ENCODE measurements around the gene KLHL36.

The KLHL36 gene

GRCh38 chr16:84659656-84660300 lies 11.5 kb downstream of the KLHL36 start:
- no peak overlapping the region for H3K4me3 ChIP-seq (ENCODE audit: low read depth, low read length)
- CTCF ChIA-PET: interaction anchor here (9.3 to 23.7 kb wide), 2 partner anchors 12 to 66 kb away, joined by 109 to 665 read pairs; no protein-coding TSS in a partner anchor
- no peak for TF ChIP-seq CTCF (IDR thresholded peaks at IDR 0.05; ENCODE audit: insufficient read depth, low read length, missing control alignments)
- POLR2A ChIA-PET: no interaction called here
- DNase-seq (ENCODE audit: low read depth, low spot score): no peak

GRCh38 chr16:84660973-84661372 lies 12.7 kb downstream of the KLHL36 start:
- no peak for DNase-seq (ENCODE audit: low read depth, low spot score)
- no peak for TF ChIP-seq CTCF (IDR thresholded peaks at IDR 0.05; ENCODE audit: insufficient read depth, low read length, missing control alignments)
- ChIA-PET POLR2A (no interaction called here), CTCF (interaction anchor here (9.3 to 23.7 kb wide), 2 partner anchors 11 to 65 kb away, joined by 109 to 665 read pairs; no protein-coding TSS in a partner anchor)
- H3K4me3 ChIP-seq (ENCODE audit: low read depth, low read length): no peak overlapping the region

- no peak for DNase-seq (ENCODE audit: low read depth, low spot score)
- no peak for TF ChIP-seq CTCF (IDR thresholded peaks at IDR 0.05; ENCODE audit: insufficient read depth, low read length, missing control alignments)
- no peak overlapping the region for H3K4me3 ChIP-seq (ENCODE audit: low read depth, low read length)
- ChIA-PET CTCF (interaction anchor here (5.2 to 23.7 kb wide), 3 partner anchors 10 to 64 kb away, joined by 29 to 665 read pairs (median 109); no protein-coding TSS in a partner anchor), POLR2A (no interaction called here)
Measured at GRCh38 chr16:84661418-84662060, 13.2 kb downstream of the KLHL36 start.

GRCh38 chr16:84662471-84662870 lies 14.2 kb downstream of the KLHL36 start:
- ChIA-PET POLR2A (no interaction called here), CTCF (interaction anchor here (1.0 to 23.7 kb wide), 7 partner anchors 10 to 308 kb away, joined by 3 to 665 read pairs (median 8); partner anchors contain the start of gene KLHL36)
- no peak for TF ChIP-seq CTCF (IDR thresholded peaks at IDR 0.05; ENCODE audit: insufficient read depth, low read length, missing control alignments)

GRCh38 chr16:84663433-84664101 lies 15.3 kb downstream of the KLHL36 start:
- no peak overlapping the region for H3K4me3 ChIP-seq (ENCODE audit: low read depth, low read length)
- DNase-seq (ENCODE audit: low read depth, low spot score): no peak
- POLR2A ChIA-PET: no interaction called here
- CTCF ChIA-PET: interaction anchor here (0.6 to 23.7 kb wide), 9 partner anchors 8 to 307 kb away, joined by 3 to 665 read pairs (median 4); partner anchors contain the start of gene KLHL36
- no peak for TF ChIP-seq CTCF (IDR thresholded peaks at IDR 0.05; ENCODE audit: insufficient read depth, low read length, missing control alignments)

More at GRCh38 chr16:84662471-84662870, 14.2 kb downstream of the KLHL36 start:
- DNase-seq (ENCODE audit: low read depth, low spot score): no peak
- H3K4me3 ChIP-seq (ENCODE audit: low read depth, low read length): no peak overlapping the region

GRCh38 chr16:84665359-84665758 lies 17.0 kb downstream of the KLHL36 start:
- POLR2A ChIA-PET: no interaction called here

More at GRCh38 chr16:84665359-84665758, 17.0 kb downstream of the KLHL36 start:
- no peak for DNase-seq (ENCODE audit: low read depth, low spot score)
- TF ChIP-seq CTCF (IDR thresholded peaks at IDR 0.05; ENCODE audit: insufficient read depth, low read length, missing control alignments): no peak
- H3K4me3 ChIP-seq (ENCODE audit: low read depth, low read length): no peak overlapping the region
- CTCF ChIA-PET: interaction anchor here (0.9 to 23.7 kb wide), 6 partner anchors 7 to 88 kb away, joined by 3 to 665 read pairs (median 16); no protein-coding TSS in a partner anchor
